Measurements from ENCODE around the gene RGS7.

RGS7 gene

DNA sequence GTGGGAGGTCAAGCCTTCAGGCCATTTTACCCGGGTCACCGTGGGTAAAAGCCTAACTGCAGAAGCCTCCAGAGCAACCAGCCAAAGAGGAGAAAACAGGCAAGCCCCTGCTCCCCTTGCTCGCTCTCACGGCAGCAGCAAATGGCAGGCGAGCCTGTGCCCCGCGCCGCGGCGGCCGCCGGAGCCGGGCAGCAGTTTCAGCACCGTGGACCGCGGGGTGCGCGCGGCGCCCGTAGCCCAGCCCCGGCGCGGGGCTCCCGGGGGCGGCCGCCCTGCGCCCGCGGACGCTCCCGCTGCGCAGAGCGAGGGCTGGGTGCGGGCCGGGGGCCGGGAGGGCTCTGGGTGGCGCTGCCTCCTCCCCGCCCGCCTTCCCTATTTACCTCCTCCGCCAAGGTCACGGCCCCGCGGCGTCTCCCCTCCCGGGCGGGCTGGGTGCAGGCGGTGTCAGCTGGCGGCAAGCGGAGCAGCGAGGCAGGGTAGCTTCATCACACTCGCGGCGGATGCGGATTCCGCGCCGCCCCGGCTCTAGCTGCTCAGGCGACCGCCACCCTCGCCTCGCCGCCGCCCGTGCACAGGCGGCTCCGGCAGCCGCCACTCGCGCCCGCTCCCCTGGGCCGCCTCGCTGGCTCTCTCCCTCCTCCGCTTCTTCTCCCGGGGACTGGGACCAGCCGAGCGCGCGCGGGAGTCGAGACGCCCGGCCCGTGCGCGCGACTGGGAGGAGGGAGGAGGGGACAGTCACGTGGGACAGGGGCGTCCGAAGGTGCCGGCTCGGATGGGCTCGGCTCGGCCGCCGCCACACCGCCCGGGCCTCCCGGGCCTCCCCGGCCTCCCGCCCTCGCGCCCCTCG is at the start of gene RGS7:
Gene RGS7, minus strand, starts transcription at position 687 of the 847 bp plus-strand sequence.
- Mint-ChIP-seq H3K9me3 (no peaks in the 10 kb centered on the region), H3K27ac (no peak within 1 kb of the TSS), H3K27me3 (peaks cover 61% of the 10 kb centered on the region), H3K4me1 (ENCODE audit: low read depth) (peaks cover 8% of the 10 kb centered on the region), H3K36me3 (ENCODE audit: low read depth) (no peaks in the 10 kb centered on the region), H3K4me3 (peak within 1 kb of the TSS; percentile 49)

GRCh38 chr1:241406421-241406820 is 49.4 kb upstream of the RGS7 start:
- H3K27me3 Mint-ChIP-seq: peaks cover 19% of the 10 kb centered on the region
- H3K4me3 Mint-ChIP-seq: no peak overlapping the region
- no peak overlapping the region for H3K27ac Mint-ChIP-seq
- H3K9me3 Mint-ChIP-seq: no peaks in the 10 kb centered on the region
- H3K4me1 Mint-ChIP-seq (ENCODE audit: low read depth): no peaks in the 10 kb centered on the region
- H3K36me3 Mint-ChIP-seq (ENCODE audit: low read depth): no peaks in the 10 kb centered on the region

GRCh38 chr1:241401156-241401555 is 44.2 kb upstream of the RGS7 start:
- Mint-ChIP-seq H3K4me1 (ENCODE audit: low read depth) (no peaks in the 10 kb centered on the region), H3K4me3 (no peak overlapping the region), H3K36me3 (ENCODE audit: low read depth) (no peaks in the 10 kb centered on the region), H3K9me3 (peaks cover 3% of the 10 kb centered on the region), H3K27ac (no peak overlapping the region), H3K27me3 (peaks cover 4% of the 10 kb centered on the region)

GRCh38 chr1:241396747-241397681 is 40.0 kb upstream of the RGS7 start:
- Mint-ChIP-seq H3K9me3 (peaks cover 12% of the 10 kb centered on the region), H3K4me1 (ENCODE audit: low read depth) (no peaks in the 10 kb centered on the region), H3K27ac (no peak overlapping the region), H3K36me3 (ENCODE audit: low read depth) (no peaks in the 10 kb centered on the region), H3K4me3 (no peak overlapping the region), H3K27me3 (no peaks in the 10 kb centered on the region)

DNA sequence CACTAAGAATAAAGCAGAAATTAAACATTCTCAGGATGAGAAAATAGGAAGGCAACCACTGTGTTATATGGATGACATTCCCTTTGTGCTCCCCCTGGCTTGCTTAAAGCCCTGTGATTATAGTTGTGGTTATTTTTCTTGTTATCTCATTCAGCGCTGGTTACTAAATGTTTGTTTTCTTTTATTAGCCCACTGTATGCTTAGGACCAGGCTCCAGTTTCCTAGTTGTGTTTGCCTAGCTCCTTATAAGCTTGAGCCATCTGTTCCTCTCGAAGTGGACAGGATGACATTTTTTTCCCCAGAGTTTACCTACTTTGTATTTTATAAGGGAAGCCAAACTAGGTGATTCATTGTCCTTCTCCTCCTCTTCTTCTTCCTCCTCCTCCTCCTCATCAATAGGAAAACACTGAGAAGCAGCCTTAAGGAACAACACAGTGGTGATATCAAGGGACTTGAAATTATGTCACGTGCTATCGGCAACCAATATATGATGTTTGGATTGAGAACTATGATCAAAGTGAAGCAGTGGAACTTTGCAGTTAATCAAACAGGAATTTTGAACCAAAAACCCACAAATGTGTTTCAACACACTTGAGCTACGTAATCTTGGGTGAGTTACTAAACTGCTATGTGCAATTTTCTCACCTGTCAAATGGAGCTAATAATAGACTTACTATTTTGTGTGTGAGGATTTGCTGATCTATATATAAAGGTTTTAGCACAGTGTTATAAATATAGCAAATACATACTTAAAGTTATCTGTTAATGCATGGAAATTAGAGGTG is 35.1 kb upstream of the RGS7 start:
- H3K36me3 Mint-ChIP-seq (ENCODE audit: low read depth): no peaks in the 10 kb centered on the region
- no peak overlapping the region for H3K27ac Mint-ChIP-seq
- no peaks in the 10 kb centered on the region for H3K27me3 Mint-ChIP-seq
- H3K4me3 Mint-ChIP-seq: no peak overlapping the region
- peaks cover 9% of the 10 kb centered on the region for H3K9me3 Mint-ChIP-seq
- H3K4me1 Mint-ChIP-seq (ENCODE audit: low read depth): no peaks in the 10 kb centered on the region

DNA sequence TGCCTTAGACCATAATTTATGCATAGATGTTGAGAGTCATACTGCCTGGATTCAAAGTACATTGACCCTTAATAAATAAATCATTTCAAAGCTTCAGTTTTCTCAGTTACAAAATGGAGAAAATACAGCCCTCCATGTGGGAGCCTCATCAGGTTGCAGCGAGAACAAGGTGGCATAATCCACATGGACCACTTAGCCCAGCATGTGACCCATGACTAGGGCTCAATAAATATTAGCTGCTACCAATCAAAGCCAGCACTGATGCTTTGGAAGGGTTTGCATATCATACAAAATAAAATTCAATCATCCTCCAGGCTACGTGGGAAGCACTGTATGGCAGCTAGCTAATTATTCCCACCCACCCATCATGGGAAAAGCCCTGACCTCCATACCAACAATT is 33.5 kb upstream of the RGS7 start:
- no peaks in the 10 kb centered on the region for H3K4me1 Mint-ChIP-seq (ENCODE audit: low read depth)
- H3K4me3 Mint-ChIP-seq: no peak overlapping the region
- no peak overlapping the region for H3K27ac Mint-ChIP-seq
- no peaks in the 10 kb centered on the region for H3K36me3 Mint-ChIP-seq (ENCODE audit: low read depth)
- H3K27me3 Mint-ChIP-seq: no peaks in the 10 kb centered on the region
- H3K9me3 Mint-ChIP-seq: peaks cover 9% of the 10 kb centered on the region

DNA sequence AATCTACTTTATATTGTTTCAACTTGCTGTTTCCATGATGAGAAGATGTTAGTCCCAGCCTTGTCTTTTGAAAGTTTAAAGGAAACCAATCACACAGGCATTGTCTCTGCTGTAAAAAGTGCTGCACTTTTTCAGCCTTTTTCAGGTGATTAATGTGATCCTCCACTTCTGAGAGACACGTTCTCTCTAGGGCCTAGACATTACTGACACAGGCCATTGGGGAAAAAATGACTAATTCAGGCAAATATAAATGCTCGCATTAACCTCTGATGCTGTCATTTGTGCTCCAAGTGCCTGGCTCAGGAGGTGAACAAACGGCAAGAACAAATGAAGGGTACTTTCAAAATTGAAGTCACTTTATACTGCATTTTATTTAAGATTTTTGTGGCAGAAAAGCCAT is 32.4 kb upstream of the RGS7 start:
- Mint-ChIP-seq H3K27ac (no peak overlapping the region), H3K36me3 (ENCODE audit: low read depth) (no peaks in the 10 kb centered on the region), H3K4me1 (ENCODE audit: low read depth) (no peaks in the 10 kb centered on the region), H3K4me3 (no peak overlapping the region), H3K27me3 (no peaks in the 10 kb centered on the region), H3K9me3 (peaks cover 4% of the 10 kb centered on the region)

GRCh38 chr1:241387216-241387615 is 30.2 kb upstream of the RGS7 start:
- H3K36me3 Mint-ChIP-seq (ENCODE audit: low read depth): no peaks in the 10 kb centered on the region
- no peaks in the 10 kb centered on the region for H3K4me1 Mint-ChIP-seq (ENCODE audit: low read depth)
- H3K9me3 Mint-ChIP-seq: no peaks in the 10 kb centered on the region
- H3K27me3 Mint-ChIP-seq: no peaks in the 10 kb centered on the region
- no peak overlapping the region for H3K4me3 Mint-ChIP-seq
- no peak overlapping the region for H3K27ac Mint-ChIP-seq

GRCh38 chr1:241376701-241377100 is 19.7 kb upstream of the RGS7 start:
- H3K27me3 Mint-ChIP-seq: no peaks in the 10 kb centered on the region
- H3K27ac Mint-ChIP-seq: no peak overlapping the region
- no peaks in the 10 kb centered on the region for H3K36me3 Mint-ChIP-seq (ENCODE audit: low read depth)
- H3K9me3 Mint-ChIP-seq: no peaks in the 10 kb centered on the region
- no peaks in the 10 kb centered on the region for H3K4me1 Mint-ChIP-seq (ENCODE audit: low read depth)
- H3K4me3 Mint-ChIP-seq: no peak overlapping the region

DNA sequence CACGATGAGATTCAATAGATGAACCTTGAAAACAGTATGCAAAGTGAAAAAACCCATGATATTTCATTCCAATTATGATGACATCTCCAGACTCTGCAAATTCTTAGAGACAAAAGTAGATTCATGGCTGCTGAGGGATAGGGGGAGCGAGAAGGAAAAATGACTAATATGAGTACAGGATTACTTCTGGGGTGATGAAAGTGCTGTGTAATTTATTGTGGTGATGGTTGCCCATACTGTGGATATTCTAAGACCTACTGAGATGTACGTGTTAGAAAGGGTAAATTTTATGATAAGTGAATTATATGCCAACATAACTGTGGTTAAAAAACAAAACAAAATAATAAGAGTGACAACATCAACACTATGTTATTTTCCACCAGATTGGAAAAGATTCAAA is 18.9 kb upstream of the RGS7 start:
- H3K4me3 Mint-ChIP-seq: no peak overlapping the region
- no peaks in the 10 kb centered on the region for H3K27me3 Mint-ChIP-seq
- no peaks in the 10 kb centered on the region for H3K9me3 Mint-ChIP-seq
- H3K27ac Mint-ChIP-seq: no peak overlapping the region
- H3K4me1 Mint-ChIP-seq (ENCODE audit: low read depth): no peaks in the 10 kb centered on the region
- H3K36me3 Mint-ChIP-seq (ENCODE audit: low read depth): no peaks in the 10 kb centered on the region

DNA sequence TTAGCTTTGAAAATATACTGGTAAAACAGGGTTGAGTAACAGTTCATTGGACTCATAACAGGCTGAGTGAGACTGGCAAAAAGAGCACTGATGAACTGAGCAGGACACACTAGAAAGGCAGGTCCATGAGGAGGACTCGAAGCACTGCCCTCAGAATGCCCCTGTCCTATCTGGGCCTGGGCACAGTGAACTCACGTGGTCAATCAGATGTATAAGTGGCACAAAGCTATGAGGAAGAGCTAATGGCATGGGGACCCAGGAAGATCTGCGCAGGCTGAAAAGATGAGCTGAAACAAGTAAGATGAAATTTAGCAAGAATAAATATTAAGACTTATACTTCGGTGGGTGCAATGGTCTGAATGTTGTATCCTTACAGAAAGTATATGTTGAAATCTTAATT is 9.2 kb upstream of the RGS7 start:
- H3K4me3 Mint-ChIP-seq: no peak overlapping the region
- H3K9me3 Mint-ChIP-seq: peaks cover 4% of the 10 kb centered on the region
- no peaks in the 10 kb centered on the region for H3K4me1 Mint-ChIP-seq (ENCODE audit: low read depth)
- no peak overlapping the region for H3K27ac Mint-ChIP-seq
- no peaks in the 10 kb centered on the region for H3K36me3 Mint-ChIP-seq (ENCODE audit: low read depth)
- peaks cover 9% of the 10 kb centered on the region for H3K27me3 Mint-ChIP-seq

DNA sequence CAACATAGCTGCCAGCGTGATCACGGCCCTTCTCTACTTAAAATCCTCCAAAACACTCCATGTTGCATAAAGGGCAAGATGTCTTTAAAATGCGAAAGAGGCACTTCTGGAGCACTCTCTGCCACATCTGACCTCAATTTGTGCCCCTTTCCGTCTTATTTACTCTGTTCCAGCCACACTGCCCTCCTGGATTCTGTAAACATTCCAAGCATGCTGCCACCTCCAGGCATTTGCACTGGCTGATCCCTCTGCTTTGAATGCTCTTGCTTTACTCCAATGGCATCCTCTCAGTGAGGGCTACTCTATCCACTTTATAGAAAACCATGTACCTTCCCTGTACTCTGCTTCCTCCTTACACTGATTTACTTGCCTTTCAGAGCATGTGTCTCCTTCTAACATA is 5.3 kb upstream of the RGS7 start:
- no peak overlapping the region for H3K27ac Mint-ChIP-seq
- H3K9me3 Mint-ChIP-seq: peaks cover 4% of the 10 kb centered on the region
- H3K36me3 Mint-ChIP-seq (ENCODE audit: low read depth): no peaks in the 10 kb centered on the region
- peaks cover 39% of the 10 kb centered on the region for H3K27me3 Mint-ChIP-seq
- H3K4me3 Mint-ChIP-seq: no peak overlapping the region
- peaks cover 4% of the 10 kb centered on the region for H3K4me1 Mint-ChIP-seq (ENCODE audit: low read depth)

GRCh38 chr1:241357366-241358340 is 648 bp upstream of the RGS7 start:
- Mint-ChIP-seq H3K27me3 (peaks cover 64% of the 10 kb centered on the region), H3K4me3 (peak overlapping the region; percentile 49), H3K4me1 (ENCODE audit: low read depth) (peaks cover 8% of the 10 kb centered on the region), H3K36me3 (ENCODE audit: low read depth) (no peaks in the 10 kb centered on the region), H3K9me3 (no peaks in the 10 kb centered on the region), H3K27ac (no peak overlapping the region)

DNA sequence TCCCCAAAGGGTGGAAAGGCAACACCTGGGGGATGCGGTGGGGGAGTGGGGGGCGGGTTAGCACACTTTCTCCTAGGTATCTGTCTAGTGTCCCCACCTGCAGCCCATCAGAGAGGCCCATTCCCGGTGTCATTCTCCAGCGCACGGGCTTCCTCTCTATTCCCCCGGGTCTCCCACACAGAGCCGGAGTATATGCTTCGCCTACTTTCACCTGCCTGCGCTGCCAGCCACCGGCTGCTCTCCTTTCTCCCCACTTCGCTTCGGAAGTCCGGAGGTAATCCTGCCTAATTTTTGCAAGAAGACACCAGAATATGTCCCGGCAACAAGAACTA is 852 bp downstream of the RGS7 start:
- Mint-ChIP-seq H3K27ac (no peak overlapping the region), H3K4me3 (peak overlapping the region; percentile 38), H3K36me3 (ENCODE audit: low read depth) (no peaks in the 10 kb centered on the region), H3K27me3 (peaks cover 61% of the 10 kb centered on the region), H3K4me1 (ENCODE audit: low read depth) (peaks cover 8% of the 10 kb centered on the region), H3K9me3 (no peaks in the 10 kb centered on the region)

Data from stimulated activated naive CD8-positive, alpha-beta T cell treated with anti-CD3 and anti-CD28 coated beads, Interleukin-15, Interleukin-2, amounts not matched to agents 100 ng/mL and 50 ng/mL, for 24 hours (primary cell).